OCI-LY7 (cell line): Measurements from ENCODE around the gene ZNF438. TPM values are rescaled to one million over a fixed set of nuclear protein-coding genes. Genes with fewer than 3 reads are reported as not detected.

ENCODE experiments used
- BruUV-seq: library from RNA; stranded (reverse); fragments of 400-500 nt; replicated peaks from 2 replicates; lab custom pipeline; 2021; lab: Mats Ljungman, UMichigan
- CTCF ChIA-PET: fragments of 300-600 bp; sonication (Branson Sonifier 250); formaldehyde crosslinking; loops from one replicate; lab custom pipeline; 2022; ENCODE audit warnings: antibody characterized with exemption; ENCODE audit not compliant: unreplicated experiment; lab: Charles Lee
- POLR2A ChIA-PET: fragments of 300-600 bp; sonication (Branson Sonifier 250); formaldehyde crosslinking; loops from one replicate; lab custom pipeline; 2022; ENCODE audit warnings: antibody characterized with exemption; lab: Charles Lee
- DNase-seq: peaks from one replicate; pipeline ENCODE4 v3.0.0-alpha.2; 2015; ENCODE audit warnings: low spot score
- H2AFZ ChIP-seq: fragments of 200-600 bp; sonication (generic), shearing (Covaris generic); 2 replicates; pipeline ENCODE4 v1.6.1; 2014; ENCODE audit warnings: mild to moderate bottlenecking, antibody characterized with exemption, low read length, moderate library complexity
- H3K27ac ChIP-seq: fragments of 200-600 bp; sonication (generic); 2 replicates; pipeline ENCODE4 v1.5.1; 2014; ENCODE audit warnings: mixed run types, low read depth, mild to moderate bottlenecking, moderate library complexity, low read length, inconsistent platforms; ENCODE audit not compliant: poor library complexity, severe bottlenecking
- H3K36me3 ChIP-seq: fragments of 200-600 bp; sonication (generic); 2 replicates; pipeline ENCODE4 v1.6.1; 2014; ENCODE audit warnings: mild to moderate bottlenecking, antibody characterized with exemption, low read length, moderate library complexity, mixed read lengths; ENCODE audit not compliant: insufficient read depth
- H3K4me1 ChIP-seq: fragments of 200-600 bp; sonication (generic); 2 replicates; pipeline ENCODE4 v1.5.1; 2014; ENCODE audit warnings: mild to moderate bottlenecking, low read length; ENCODE audit not compliant: insufficient read depth, poor library complexity, severe bottlenecking
- H3K4me2 ChIP-seq: fragments of 200-600 bp; sonication (generic); 2 replicates; pipeline ENCODE4 v1.6.1; 2014; ENCODE audit warnings: mild to moderate bottlenecking, low read length
- H3K4me3 ChIP-seq: fragments of 200-600 bp; sonication (generic); 2 replicates; pipeline ENCODE4 v1.5.1; 2014; ENCODE audit warnings: mild to moderate bottlenecking, low read depth, low read length; ENCODE audit not compliant: poor library complexity, severe bottlenecking
- H3K79me2 ChIP-seq: fragments of 200-600 bp; sonication (generic); 2 replicates; pipeline ENCODE4 v1.6.1; 2016; ENCODE audit warnings: low read depth, mild to moderate bottlenecking, low read length, moderate library complexity, mixed read lengths; ENCODE audit not compliant: insufficient read depth
- H3K9me2 ChIP-seq: fragments of 200-600 bp; sonication (generic); 2 replicates; pipeline ENCODE4 v1.6.1; 2016; ENCODE audit warnings: mild to moderate bottlenecking, low read length, mixed read lengths; ENCODE audit not compliant: insufficient read depth
- H3K9me3 ChIP-seq: fragments of 200-600 bp; sonication (generic); 2 replicates; pipeline ENCODE4 v1.6.1; 2014; ENCODE audit warnings: mild to moderate bottlenecking, mixed run types, low read length, mixed read lengths
- H4K20me1 ChIP-seq: fragments of 200-600 bp; sonication (generic); 2 replicates; pipeline ENCODE4 v1.6.1; 2014; ENCODE audit warnings: mild to moderate bottlenecking, antibody characterized with exemption, low read length, moderate library complexity, mixed read lengths; ENCODE audit not compliant: insufficient read depth
- CTCF ChIP-seq: fragments of 200-600 bp; sonication (generic); conservative IDR thresholded peaks from 2 replicates; pipeline ENCODE4 v1.5.1; 2014; ENCODE audit warnings: mild to moderate bottlenecking, antibody characterized with exemption, low read length, moderate library complexity, mixed read lengths
- EZH2phosphoT487 ChIP-seq: fragments of 200-600 bp; sonication (generic); IDR thresholded peaks from 2 replicates; pipeline ENCODE4 v1.6.1; 2018; ENCODE audit warnings: low read depth, borderline replicate concordance, mild to moderate bottlenecking, mixed run types, antibody characterized with exemption, low read length, moderate library complexity, mixed read lengths
- intact Hi-C: fragments of 100-400 bp; cut with micrococcal nuclease; formaldehyde crosslinking; loops from one replicate; pipeline ENCODE4 v1.10.0; 2022; ENCODE audit not compliant: unreplicated experiment
- total RNA-seq, 2 experiments: library from RNA; depleted of rRNA in 1 of 2; stranded (reverse); fragments of >200 nt in 1 of 2; shearing (Covaris generic) in 1 of 2; gene quantifications; 2 replicates each; pipeline ENCODE4 v1.2.3, GENCODE V29; 2014 to 2022

ZNF438 gene
- total RNA-seq, 2 experiments from 2014 or later = 2.0 to 2.5 TPM

DNA sequence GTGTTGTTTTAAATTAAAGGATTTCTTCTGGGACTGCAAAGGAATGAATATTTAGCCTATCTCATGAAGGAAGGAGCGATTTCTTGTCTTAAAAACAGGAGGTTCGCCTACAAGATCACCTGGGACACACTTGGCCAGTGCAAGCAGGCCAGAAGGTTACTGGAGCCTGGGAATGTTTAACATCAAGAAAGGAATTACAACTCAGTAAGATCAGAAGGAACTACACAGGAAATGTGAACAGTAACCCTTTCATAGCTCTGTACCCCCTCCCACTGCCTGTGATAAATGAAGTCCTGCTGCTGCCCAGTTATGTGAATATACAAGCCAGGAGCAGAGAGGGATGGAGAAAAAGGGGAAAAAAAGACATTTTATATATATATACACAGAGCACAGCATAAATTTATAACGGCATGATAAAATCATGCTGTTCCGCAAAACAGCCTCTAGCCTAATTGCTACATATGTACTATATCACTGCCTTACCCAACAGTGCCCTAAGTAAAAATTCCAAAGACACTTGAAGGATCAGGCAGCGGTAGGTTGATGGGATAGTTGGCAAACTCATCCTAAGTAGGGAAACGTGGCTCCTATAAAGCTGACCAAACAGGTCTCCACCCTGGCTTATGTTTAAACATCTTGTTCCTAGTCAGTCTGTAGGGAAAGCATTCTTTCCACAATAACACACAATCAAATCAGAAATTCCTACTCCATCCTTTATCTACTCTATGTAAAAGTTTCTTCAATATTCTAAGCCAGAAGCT lies 63.8 kb downstream of the ZNF438 start:
- CTCF ChIA-PET = no interaction called here
- no peak overlapping the region for H3K4me2 ChIP-seq
- H3K27ac ChIP-seq = no peak overlapping the region
- DNase-seq = no peak
- H3K9me3 ChIP-seq = no peaks in the 10 kb centered on the region
- H2AFZ ChIP-seq = no peak overlapping the region
- no peak for TF ChIP-seq CTCF
- no peak for TF ChIP-seq EZH2phosphoT487
- H3K9me2 ChIP-seq = no peaks in the 10 kb centered on the region
- BruUV-seq = no TSS peak
- no peaks in the 10 kb centered on the region for H3K36me3 ChIP-seq
- POLR2A ChIA-PET = interaction anchor here (0.6 to 1.1 kb wide), 2 partner anchors 25 to 40 kb away, joined by 3 read pairs; no protein-coding TSS in a partner anchor
- no peaks in the 10 kb centered on the region for H4K20me1 ChIP-seq
- H3K4me1 ChIP-seq = no peaks in the 10 kb centered on the region
- no peaks in the 10 kb centered on the region for H3K79me2 ChIP-seq
- H3K4me3 ChIP-seq = no peak overlapping the region
- intact Hi-C loops = no loop called here

- intact Hi-C loops = no loop called here
- Histone ChIP-seq H3K4me3 (no peak overlapping the region), H4K20me1 (no peaks in the 10 kb centered on the region), H3K79me2 (no peaks in the 10 kb centered on the region), H3K27ac (no peak overlapping the region), H3K9me3 (no peaks in the 10 kb centered on the region), H2AFZ (no peak overlapping the region), H3K9me2 (no peaks in the 10 kb centered on the region), H3K36me3 (no peaks in the 10 kb centered on the region), H3K4me1 (no peaks in the 10 kb centered on the region), H3K4me2 (no peak overlapping the region)
- ChIA-PET CTCF (no interaction called here), POLR2A (no interaction called here)
- DNase-seq = no peak
- no peak for TF ChIP-seq CTCF
- TF ChIP-seq EZH2phosphoT487 = no peak
- no TSS peak for BruUV-seq
Observed at GRCh38 chr10:30963992-30964930, 67.4 kb downstream of the ZNF438 start.
